GM19372 (cell line): ENCODE data around the gene SLC25A21.
"Not testable (repeated sequence)": the region's sequence is repeated elsewhere in the genome, so short reads cannot be mapped to it uniquely, and the experiment has no call there.

ENCODE experiments used
- ATAC-seq: cut with Tn5 transposase; IDR thresholded peaks from one replicate; pipeline ENCODE4 v1.9.1; 2021; ENCODE audit warnings: mild to moderate bottlenecking, low read depth, moderate library complexity; ENCODE audit not compliant: unreplicated experiment

SLC25A21 gene

GRCh38 chr14:37187294-37187693, 14.9 kb upstream of the SLC25A21 start:
- no peak for ATAC-seq

DNA sequence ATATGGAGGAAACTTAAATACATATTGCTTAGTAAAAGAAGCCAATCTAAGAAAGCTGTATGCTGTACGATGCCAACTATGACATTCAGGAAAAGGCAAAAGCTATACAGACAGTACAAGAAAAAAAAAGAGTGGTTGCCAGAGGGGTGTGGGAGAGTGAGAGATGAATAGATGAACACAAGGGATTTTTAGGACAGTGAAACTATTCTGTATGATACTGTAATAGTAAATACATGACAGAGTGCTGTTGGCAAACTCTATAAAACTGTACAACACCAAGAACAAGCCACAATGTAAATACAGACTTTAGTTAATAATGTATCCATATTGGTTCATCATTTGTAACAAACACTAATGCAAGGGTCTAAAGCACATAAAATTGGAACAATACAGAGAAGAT, 14.5 kb upstream of the SLC25A21 start:
- no peak for ATAC-seq

- no peak for ATAC-seq
Observed at GRCh38 chr14:37185670-37186069, 13.3 kb upstream of the SLC25A21 start.

DNA sequence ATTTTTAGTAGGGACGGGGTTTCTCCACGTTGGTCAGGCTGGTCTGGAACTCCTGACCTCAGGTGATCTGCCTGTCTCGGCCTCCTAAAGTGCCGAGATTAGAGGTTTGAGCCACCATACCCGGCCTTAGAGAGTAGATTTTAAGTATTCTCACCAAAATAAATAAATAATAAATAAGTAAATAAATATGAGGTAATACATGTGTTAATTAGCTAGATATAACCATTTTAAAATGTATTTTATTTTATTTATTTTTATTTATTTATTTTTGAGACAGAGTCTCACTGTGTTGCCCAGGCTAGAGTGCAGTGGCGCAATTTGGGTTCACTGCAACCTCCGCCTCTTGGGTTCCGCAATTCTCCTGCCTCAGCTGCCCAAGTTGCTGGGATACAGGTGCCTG, 12.1 kb upstream of the SLC25A21 start:
- not testable (repeated sequence) for ATAC-seq

DNA sequence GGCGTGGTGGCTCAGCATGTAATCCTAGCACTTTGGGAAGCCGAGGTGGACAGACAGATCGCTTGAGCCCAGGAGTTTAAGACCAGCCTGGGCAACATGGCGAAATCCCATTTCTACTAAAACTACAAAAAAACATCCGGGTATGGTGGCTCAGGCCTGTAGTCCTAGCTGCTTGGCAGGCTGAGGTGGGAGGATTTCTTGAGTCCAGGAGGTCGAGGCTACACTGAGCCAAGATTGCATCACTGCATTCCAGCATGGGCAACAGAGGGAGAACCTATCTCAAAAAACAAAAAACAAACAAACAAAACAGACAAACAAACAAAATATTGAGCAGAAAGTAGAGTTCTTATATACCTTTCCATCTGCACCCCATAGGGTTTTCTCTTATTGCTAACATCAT, 9.0 kb upstream of the SLC25A21 start:
- no peak for ATAC-seq

DNA sequence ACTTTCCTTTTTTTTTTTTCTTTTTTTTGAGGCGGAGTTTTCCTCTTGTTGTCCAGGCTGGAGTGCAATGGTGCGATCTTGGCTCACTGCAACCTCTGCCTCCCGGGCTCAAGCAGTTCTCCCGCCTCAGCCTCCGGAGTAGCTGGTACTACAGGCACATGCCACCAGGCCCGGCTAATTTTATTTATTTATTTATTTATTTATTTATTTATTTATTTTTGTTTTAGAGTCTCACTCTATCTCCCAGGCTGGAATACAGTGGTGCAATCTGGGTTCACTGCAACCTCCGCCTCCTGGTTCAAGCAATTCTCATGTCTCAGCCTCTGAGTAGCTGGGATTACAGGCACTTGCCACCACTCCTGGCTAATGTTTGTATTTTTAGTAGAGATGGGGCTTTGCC, 8.5 kb upstream of the SLC25A21 start:
- ATAC-seq, result not testable (repeated sequence)

- no peak for ATAC-seq
Observed at GRCh38 chr14:37179896-37180502, 7.6 kb upstream of the SLC25A21 start.

- ATAC-seq, result no peak
Observed at GRCh38 chr14:37172936-37173614, 669 bp upstream of the SLC25A21 start.

GRCh38 chr14:37171678-37172023, 755 bp downstream of the SLC25A21 start:
- ATAC-seq, result no peak

DNA sequence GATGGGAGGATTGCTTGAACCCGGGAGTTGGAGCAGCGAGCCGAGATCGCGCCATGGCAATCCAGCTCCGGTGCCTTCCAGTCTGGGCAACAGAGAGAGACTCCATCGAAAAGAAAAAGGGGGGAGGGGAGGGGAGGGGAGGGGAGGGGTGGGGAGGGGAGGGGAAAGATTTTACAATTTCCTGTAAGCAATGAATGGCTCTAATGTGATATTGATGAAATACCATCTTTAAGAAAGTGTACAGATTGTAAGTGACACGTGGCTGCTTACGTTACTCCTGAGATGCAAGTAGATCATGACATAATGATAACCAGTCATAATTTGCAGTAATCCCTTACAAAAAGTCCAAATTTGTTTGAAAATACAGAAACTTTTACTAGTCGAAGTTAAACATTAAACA, 1.4 kb downstream of the SLC25A21 start:
- no peak for ATAC-seq

GRCh38 chr14:37170237-37170636, 2.2 kb downstream of the SLC25A21 start:
- ATAC-seq, result no peak

GRCh38 chr14:37168721-37169120, 3.7 kb downstream of the SLC25A21 start:
- no peak for ATAC-seq

GRCh38 chr14:37167151-37168047, 5.0 kb downstream of the SLC25A21 start:
- ATAC-seq, result no peak

GRCh38 chr14:37165794-37166193, 6.6 kb downstream of the SLC25A21 start:
- ATAC-seq, result no peak

DNA sequence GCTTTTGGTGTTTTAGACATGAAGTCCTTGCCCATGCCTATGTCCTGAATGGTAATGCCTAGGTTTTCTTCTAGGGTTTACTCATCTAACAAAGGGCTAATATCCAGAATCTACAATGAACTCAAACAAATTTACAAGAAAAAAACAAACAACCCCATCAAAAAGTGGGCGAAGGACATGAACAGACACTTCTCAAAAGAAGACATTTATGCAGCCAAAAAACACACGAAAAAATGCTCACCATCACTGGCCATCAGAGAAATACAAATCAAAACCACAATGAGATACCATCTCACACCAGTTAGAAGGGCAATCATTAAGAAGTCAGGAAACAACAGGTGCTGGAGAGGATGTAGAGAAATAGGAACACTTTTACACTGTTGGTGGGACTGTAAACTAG, 10.1 kb downstream of the SLC25A21 start:
- ATAC-seq, result not testable (repeated sequence)

DNA sequence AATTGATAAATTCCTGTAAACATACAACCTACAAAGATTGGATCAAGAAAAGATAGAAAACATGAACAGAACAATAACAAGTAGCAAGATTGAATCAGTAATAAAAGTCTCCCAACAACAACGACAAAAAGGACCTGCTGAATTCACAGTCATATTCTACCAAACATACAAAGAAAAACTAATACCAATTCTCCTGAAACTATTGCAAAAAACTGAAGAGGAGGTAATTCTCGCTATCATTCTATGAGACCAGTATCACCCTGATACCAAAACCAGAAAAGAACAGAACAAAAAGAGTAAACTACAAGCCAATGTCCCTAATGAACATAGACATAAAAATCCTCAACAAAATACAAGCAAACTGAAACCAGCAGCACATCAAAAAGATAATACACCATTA, 14.4 kb downstream of the SLC25A21 start:
- ATAC-seq, result no peak

- no peak for ATAC-seq
Observed at GRCh38 chr14:37153483-37153882, 18.9 kb downstream of the SLC25A21 start.

DNA sequence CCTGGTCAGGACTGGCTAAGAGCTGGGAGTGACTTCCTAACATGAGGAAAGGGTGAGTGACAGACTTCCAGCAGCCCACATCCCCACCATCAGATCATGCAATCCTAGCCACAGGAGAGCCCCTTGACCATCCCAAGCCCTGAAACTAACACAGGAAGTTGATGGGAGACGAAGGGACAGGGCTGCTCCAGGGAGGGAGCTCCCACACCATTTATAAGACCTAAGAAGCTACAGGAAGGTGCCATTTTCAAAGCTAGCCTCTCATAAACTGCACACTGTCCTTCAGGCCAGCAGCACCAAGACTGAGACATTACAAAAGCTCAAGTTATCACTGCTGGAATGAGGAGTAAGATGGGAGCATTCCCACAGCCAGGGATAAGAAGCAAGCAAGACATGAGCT, 19.4 kb downstream of the SLC25A21 start:
- no peak for ATAC-seq

GRCh38 chr14:37150414-37150813, 22.0 kb downstream of the SLC25A21 start:
- ATAC-seq, result no peak

DNA sequence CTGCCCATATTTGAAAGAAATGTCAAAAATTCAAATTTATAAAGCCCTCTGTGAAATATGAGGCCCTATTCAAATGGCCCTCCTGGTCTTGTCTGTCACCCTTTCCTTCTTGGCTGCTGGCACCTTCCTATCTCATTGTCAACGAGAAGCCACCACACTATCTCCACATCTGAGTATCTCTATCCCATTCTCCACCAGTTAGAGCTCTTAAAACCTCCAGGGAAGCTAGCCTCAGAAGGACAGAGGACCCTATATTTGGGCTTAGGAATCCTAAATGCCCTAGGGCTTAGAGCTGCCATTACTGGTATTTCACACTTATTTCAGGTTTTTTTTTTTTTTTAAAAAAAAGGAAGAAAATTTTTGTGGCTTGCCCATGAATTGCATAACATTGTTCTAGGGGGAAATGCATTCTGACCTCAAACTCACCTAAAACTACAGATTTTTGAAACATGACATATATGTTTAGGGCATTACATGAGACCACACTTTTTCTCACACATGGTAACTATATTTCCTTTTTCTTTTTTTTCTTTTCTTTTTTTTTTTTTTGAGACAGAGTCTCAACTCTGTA, 25.0 kb downstream of the SLC25A21 start:
- no peak for ATAC-seq

- not testable (repeated sequence) for ATAC-seq
Observed at GRCh38 chr14:37146438-37146837, 26.0 kb downstream of the SLC25A21 start.
